HUES64 (cell line): ENCODE measurements around the gene PEX14.

Experiments
- H3K27ac ChIP-seq: 2 replicates; pipeline ENCODE4 v1.7.0; 2013; ENCODE audit warnings: low read depth, low read length, inconsistent platforms
- H3K27me3 ChIP-seq: 2 replicates; pipeline ENCODE4 v1.6.1; 2013; ENCODE audit warnings: mild to moderate bottlenecking, low read length; ENCODE audit not compliant: insufficient read depth
- H3K36me3 ChIP-seq: 2 replicates; pipeline ENCODE4 v1.6.1; 2013; ENCODE audit warnings: mild to moderate bottlenecking, low read length; ENCODE audit not compliant: insufficient read depth
- H3K4me1 ChIP-seq: 2 replicates; pipeline ENCODE4 v1.6.1; 2013; ENCODE audit warnings: mild to moderate bottlenecking, low read length, moderate library complexity; ENCODE audit not compliant: insufficient read depth
- H3K4me3 ChIP-seq: 2 replicates; pipeline ENCODE4 v1.5.1; 2013; ENCODE audit warnings: mild to moderate bottlenecking, low read length, moderate library complexity
- H3K9ac ChIP-seq: 2 replicates; pipeline ENCODE4 v1.6.1; 2013; ENCODE audit warnings: mild to moderate bottlenecking, low read depth, low read length
- H3K9me3 ChIP-seq: 2 replicates; pipeline ENCODE4 v1.6.1; 2013; ENCODE audit warnings: low read depth, low read length; ENCODE audit not compliant: insufficient read depth
- WGBS: fragments of 150-250, 120-280 bp; methylation state at CpG from one replicate; pipeline ENCODE4 v1.1.7; 2013; ENCODE audit warnings: missing lambda C conversion rate; 5-methylcytosine and 5-hydroxymethylcytosine counted together

The PEX14 gene

DNA sequence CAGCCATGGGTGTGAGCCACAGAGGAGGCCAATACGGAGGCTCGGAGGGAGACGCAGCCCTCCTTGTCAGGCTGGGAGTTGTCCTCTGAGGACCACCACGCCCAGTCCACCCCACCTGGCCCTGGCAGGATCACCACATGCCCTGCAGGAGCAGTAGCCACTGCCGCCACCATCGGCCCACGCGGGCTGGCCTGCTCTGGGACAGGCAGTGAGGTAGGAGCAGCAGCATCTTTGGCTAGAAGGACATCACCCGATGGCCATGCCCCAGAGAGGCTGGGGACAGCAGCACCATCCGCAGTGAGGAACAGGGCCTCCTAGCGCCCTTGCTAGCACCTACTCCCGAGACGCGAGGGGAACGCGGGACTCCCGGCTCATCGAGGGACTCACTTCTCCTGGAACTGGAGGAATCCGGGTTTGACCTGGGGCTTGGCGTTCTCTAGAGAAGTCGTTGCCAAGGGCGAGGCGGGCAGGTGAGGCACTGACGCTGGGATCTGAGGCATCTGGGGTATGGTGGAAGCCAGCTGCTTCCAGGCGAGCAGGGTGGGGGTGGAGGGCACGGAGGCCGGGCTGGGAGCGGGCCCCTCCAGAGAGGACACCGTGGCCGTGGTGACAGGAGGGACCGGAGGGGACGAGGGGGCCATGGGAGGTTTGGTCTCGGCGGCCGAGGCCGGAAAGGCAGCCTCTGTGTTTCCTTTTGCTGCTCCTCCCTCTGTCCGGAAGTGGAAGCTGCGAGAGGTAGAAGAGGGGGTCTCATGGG, 172.8 kb downstream of the PEX14 start:
- 92% methylated on average over 38 of the region's 38 CpGs for WGBS
- Histone ChIP-seq H3K4me1 (peaks cover 19% of the 10 kb centered on the region), H3K4me3 (no peak overlapping the region), H3K9me3 (no peaks in the 10 kb centered on the region), H3K27me3 (peaks cover 31% of the 10 kb centered on the region), H3K9ac (no peak overlapping the region), H3K36me3 (no peaks in the 10 kb centered on the region), H3K27ac (no peak overlapping the region)

DNA sequence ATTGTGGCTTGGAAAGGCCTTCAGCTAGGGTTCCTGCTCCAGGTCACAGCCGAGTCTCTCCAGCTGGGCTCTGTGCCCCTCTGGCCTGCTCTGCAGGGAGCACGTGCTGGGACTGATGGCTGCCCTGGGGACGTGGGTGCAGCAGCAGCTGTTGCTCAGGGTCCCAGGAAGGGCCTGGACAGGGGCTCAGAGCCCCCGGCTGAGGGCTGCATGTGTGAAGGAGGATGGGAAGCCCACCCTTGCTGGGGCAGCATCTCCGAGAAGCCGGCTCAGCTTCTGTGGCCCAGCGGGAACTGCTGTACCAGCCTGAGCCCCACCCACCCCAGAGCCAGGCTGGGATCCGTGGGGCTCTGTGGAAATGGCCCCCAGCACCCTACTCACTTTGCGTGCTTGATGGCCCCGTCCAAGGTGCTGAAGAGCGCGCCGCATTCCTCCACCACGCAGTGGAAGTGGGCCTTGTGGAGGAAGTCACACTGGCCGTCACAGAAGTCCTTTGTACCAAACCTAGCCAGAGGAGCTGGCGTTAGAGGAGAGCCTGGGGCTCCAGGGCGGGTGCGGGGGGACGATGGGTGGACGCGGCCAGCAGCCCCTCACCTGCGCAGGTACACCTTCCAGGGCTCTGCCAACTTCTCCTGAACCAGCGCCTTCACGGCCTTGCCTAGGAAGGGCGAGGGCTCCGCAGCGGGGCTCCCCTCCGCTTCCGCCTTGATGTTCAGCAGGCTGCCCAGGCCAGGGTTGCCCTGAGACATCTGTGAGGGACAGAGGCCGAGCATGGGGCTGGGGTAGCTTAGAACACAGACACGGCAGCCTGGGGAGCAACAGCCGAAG, 174.2 kb downstream of the PEX14 start:
- H3K27me3 ChIP-seq = peaks cover 31% of the 10 kb centered on the region
- H3K9ac ChIP-seq = no peak overlapping the region
- no peaks in the 10 kb centered on the region for H3K9me3 ChIP-seq
- H3K27ac ChIP-seq = peak overlapping the region; percentile 45; the same call in 1 of the 2 replicates
- no peaks in the 10 kb centered on the region for H3K36me3 ChIP-seq
- H3K4me3 ChIP-seq = peak overlapping the region; percentile 48
- H3K4me1 ChIP-seq = peaks cover 19% of the 10 kb centered on the region
- 51% methylated on average over 32 of the region's 32 CpGs for WGBS

DNA sequence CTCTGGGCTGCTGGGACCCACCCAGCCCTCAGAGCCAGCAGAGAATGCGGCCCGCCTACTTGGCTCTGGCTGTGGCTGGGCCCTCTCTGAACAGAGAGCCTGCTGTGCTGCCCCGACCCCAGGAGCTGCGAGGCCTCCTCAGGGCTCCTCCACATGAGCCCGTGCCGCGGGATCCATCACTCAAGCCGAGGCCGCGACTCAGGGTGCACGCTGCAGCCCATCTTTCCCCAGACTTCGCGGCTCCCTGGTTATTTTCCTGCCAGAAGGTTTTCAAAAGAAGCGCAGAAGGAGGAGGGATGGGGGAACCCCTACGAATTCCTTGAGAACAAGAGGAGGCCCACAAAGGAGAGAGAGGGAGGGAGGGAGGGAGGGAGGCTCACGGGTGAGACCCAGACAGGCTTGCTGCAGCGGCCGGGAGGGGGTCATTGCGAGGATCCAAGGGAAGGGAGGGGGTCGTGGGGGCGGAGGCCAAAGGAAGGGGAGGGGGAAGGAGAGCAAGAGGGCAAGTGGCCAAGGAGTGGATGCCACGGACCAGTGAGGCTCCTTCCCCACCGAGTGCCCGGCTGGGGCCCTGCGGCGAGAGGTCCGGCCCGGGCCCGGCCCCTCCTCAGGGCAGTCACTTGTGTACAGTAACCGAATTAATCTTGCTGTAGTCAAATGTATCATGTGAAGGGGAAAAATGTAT, 174.9 kb downstream of the PEX14 start:
- 8% methylated on average over 30 of the region's 30 CpGs for WGBS
- H3K27ac ChIP-seq = peak overlapping the region; percentile 45; the same call in 1 of the 2 replicates
- H3K4me1 ChIP-seq = peaks cover 19% of the 10 kb centered on the region
- H3K9me3 ChIP-seq = no peaks in the 10 kb centered on the region
- H3K9ac ChIP-seq = no peak overlapping the region
- peaks cover 31% of the 10 kb centered on the region for H3K27me3 ChIP-seq
- H3K4me3 ChIP-seq = peak overlapping the region; percentile 48
- H3K36me3 ChIP-seq = no peaks in the 10 kb centered on the region

DNA sequence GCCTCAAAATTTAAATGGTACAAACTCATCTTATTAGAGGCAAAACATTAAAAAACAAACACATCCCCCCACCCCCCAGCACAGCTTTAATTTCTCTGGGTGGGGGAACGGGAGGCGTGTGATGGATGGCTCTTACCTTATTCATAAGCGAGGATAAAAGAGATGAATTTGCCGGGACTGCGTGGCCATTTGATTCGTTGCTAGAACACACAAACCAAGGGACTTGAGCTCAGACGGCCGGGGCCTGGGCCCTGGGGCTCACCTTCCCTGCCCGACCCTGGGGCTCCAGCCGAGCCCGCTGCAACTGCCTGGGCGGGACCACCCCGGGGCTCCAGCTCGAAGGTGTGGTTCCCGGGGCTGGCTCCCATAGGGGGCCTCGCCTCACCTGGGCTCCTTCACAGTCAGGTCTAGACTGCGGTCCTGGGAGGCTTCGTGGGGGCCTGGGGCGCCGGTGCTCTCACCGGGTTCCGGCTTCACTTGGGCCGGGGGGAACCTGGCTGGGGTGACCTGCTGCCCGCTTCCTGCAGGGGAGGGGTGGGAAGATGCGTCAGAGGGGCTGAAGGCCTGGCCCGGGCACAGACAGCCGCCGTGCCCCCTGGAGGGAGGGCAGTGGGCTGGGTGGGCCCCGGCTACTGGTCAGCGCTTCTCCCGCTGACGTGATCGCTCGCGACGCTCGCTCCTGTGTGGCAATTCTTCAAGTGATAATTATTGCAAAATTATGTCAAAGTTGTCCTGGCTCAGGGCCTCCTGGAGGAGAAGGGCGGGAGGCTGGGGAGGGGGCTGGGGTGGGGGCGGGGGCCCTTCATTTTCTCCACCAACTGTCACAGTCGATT, 176.0 kb downstream of the PEX14 start:
- Histone ChIP-seq H3K27ac (no peak overlapping the region), H3K9ac (no peak overlapping the region), H3K4me1 (peaks cover 19% of the 10 kb centered on the region), H3K4me3 (peak overlapping the region; percentile 22), H3K36me3 (no peaks in the 10 kb centered on the region), H3K9me3 (no peaks in the 10 kb centered on the region), H3K27me3 (peaks cover 31% of the 10 kb centered on the region)
- 12% methylated on average over 38 of the region's 40 CpGs for WGBS

DNA sequence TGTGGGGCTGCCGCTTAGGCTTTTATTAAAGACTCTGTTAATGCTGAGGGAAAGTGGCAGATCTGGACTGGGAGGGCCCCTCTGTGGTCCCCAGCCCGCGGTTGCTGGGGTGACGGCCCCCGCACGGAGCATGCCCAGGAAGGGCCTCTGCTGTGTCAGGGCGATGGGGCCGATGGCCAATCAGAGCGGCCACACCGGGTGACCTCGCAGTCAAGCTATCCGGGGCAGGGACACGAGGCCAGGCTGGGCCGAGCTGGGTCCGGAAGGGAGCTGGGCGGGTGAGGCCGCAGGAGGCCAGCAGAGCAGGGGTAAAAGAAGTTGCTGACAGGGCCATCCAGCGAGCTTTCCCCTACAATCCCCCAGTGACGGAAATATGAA, 176.6 kb downstream of the PEX14 start:
- WGBS = 17% methylated on average over 19 of the region's 19 CpGs
- peaks cover 31% of the 10 kb centered on the region for H3K27me3 ChIP-seq
- no peak overlapping the region for H3K4me3 ChIP-seq
- H3K27ac ChIP-seq = no peak overlapping the region
- peaks cover 19% of the 10 kb centered on the region for H3K4me1 ChIP-seq
- H3K36me3 ChIP-seq = no peaks in the 10 kb centered on the region
- H3K9ac ChIP-seq = no peak overlapping the region
- H3K9me3 ChIP-seq = no peaks in the 10 kb centered on the region

DNA sequence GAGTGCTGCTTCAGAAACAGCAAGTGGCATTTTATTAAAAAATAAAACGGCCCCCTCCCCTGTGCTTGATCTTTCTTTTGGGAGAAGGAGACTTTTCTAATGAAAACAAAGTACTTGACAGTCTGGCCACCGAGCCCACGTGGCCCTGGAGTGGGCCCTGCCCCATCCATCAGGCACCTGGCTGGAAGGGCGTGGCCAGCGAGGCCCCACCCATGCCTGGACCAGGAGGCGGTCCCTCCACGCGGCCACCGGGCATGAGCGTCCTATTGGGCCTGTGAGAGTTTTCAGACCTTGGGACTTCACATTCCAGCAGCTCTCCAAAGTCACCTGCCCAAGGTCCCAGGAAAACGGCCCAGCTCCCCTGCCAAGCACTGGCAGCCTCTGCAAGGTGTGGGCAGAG, 177.0 kb downstream of the PEX14 start:
- peaks cover 31% of the 10 kb centered on the region for H3K27me3 ChIP-seq
- no peak overlapping the region for H3K27ac ChIP-seq
- 45% methylated on average over 11 of the region's 11 CpGs for WGBS
- H3K9me3 ChIP-seq = no peaks in the 10 kb centered on the region
- H3K4me1 ChIP-seq = peaks cover 19% of the 10 kb centered on the region
- H3K4me3 ChIP-seq = no peak overlapping the region
- H3K9ac ChIP-seq = no peak overlapping the region
- no peaks in the 10 kb centered on the region for H3K36me3 ChIP-seq

DNA sequence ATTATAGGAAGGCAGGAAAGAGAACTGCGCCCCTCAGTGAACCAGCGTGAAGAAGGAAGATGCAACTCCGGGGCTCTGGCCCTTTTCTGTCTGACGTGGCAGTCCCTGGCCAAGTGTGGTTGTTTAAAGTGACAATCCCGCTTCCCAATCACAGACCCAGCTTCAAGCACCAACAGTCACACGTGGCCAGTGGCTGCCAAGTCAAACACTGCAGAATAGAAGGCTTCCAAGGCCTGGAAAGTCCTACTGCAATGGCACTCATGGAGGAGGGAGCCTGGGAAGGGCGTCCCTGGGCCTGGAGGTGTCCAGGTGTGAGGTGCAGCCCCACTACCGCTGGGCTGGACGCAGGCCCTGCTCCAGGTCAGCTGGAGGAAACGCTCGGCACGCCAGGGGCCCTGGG, 177.9 kb downstream of the PEX14 start:
- WGBS = 93% methylated on average over 12 of the region's 12 CpGs
- Histone ChIP-seq H3K27ac (no peak overlapping the region), H3K36me3 (no peaks in the 10 kb centered on the region)

DNA sequence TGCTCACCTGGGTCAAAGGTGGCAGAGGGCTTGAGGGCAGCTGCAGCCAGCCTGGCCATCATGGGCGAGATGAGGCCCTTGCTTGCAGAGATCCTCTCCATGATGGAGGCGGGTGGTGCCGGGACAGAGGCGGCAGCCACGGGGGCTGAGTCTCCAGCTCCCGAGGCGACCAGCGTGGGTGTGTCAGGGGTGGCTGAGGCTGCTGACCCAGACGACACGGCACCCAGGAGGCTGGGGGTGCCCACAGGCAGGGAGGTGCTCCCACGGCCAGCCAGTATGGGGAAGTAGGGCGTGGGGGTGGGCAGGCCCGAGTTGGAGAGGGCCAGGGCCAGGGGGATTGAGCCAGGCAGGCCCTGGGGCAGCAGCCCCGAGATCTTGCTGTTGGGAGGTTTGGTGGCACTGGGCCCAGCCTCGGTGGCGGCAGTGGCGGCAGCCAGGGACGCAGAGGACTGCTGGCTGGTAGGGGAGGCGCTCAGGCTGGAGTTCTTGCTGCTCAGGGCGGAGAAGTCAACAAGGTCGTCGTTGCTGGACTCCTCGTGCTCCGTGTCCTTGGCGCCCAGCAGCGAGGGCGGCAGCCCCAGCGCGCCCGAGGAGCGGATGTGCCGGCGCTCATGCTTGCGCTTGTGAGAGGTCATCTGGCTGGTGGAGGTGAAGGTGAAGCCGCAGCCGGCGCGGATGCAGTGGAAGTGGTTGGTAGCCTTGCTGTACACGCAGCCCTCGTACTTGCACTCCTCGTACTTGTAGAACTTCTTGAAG, 178.8 kb downstream of the PEX14 start:
- peaks cover 31% of the 10 kb centered on the region for H3K27me3 ChIP-seq
- 94% methylated on average over 41 of the region's 41 CpGs for WGBS
- no peak overlapping the region for H3K9ac ChIP-seq
- no peaks in the 10 kb centered on the region for H3K9me3 ChIP-seq
- no peak overlapping the region for H3K4me3 ChIP-seq
- H3K4me1 ChIP-seq = peaks cover 19% of the 10 kb centered on the region
- no peaks in the 10 kb centered on the region for H3K36me3 ChIP-seq
- H3K27ac ChIP-seq = no peak overlapping the region

More for the DNA sequence above, 177.9 kb downstream of the PEX14 start:
- Histone ChIP-seq H3K4me3 (no peak overlapping the region), H3K9me3 (no peaks in the 10 kb centered on the region), H3K27me3 (peaks cover 31% of the 10 kb centered on the region), H3K4me1 (peaks cover 19% of the 10 kb centered on the region), H3K9ac (no peak overlapping the region)

DNA sequence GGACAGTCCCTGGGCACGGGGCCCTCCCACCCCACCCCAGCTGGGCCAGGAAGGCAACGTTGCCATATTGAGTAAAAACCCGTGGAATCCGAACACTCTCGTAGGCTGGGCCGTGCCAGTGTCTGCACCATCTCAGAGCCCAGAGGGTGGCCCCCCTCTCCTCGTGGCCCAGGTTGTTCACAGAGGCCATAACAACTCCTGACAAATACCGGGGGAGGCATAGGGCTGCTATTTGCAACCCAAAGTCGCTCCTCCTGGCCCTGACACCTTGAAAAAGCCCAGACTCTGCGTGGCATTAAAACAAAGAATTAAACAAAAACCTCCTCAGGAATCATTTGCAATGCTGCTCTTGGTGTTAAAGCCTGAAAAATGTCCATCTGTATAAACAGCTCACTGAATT, 180.3 kb downstream of the PEX14 start:
- peaks cover 22% of the 10 kb centered on the region for H3K27me3 ChIP-seq
- H3K27ac ChIP-seq = no peak overlapping the region

DNA sequence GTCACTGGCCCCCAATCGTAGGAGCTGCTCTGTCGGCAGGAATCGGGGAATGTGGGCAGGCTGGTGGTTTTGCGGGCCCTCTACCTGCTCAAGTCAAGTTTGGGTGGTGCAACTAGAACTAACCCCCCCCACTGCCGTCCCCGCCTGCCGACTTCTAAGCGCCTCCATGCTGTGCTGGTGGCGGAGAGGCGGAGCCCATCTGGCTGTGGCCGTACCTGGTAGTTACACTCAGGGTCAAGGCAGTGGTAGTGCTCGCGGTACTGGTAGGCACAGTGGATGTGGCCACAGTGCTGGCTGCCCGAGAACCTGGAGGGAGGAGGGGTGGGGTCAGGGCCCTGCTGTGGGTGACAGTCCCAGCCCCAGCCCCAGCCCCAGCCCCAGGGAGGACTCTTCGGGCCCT, 181.7 kb downstream of the PEX14 start:
- H3K9me3 ChIP-seq = no peaks in the 10 kb centered on the region
- H3K4me1 ChIP-seq = peaks cover 8% of the 10 kb centered on the region
- H3K27ac ChIP-seq = no peak overlapping the region
- WGBS = 75% methylated on average over 15 of the region's 15 CpGs
- no peak overlapping the region for H3K4me3 ChIP-seq
- H3K36me3 ChIP-seq = no peaks in the 10 kb centered on the region
- no peak overlapping the region for H3K9ac ChIP-seq
- H3K27me3 ChIP-seq = peaks cover 9% of the 10 kb centered on the region

More for the DNA sequence above, 180.3 kb downstream of the PEX14 start:
- Histone ChIP-seq H3K4me3 (no peak overlapping the region), H3K9me3 (no peaks in the 10 kb centered on the region), H3K36me3 (no peaks in the 10 kb centered on the region), H3K9ac (no peak overlapping the region), H3K4me1 (peaks cover 13% of the 10 kb centered on the region)
- WGBS = 87% methylated on average over 10 of the region's 10 CpGs
